Left forelimb (tissue), 1 donor: ENCODE results near the gene ADRA2A.
A peak's percentile ranks its signal among the peaks of the same experiment; 100 is the strongest.

ENCODE experiments used
- DNase-seq: peaks from one replicate; pipeline ENCODE4 v3.0.0-alpha.2; 2018; ENCODE audit warnings: low spot score

Gene ADRA2A

DNA sequence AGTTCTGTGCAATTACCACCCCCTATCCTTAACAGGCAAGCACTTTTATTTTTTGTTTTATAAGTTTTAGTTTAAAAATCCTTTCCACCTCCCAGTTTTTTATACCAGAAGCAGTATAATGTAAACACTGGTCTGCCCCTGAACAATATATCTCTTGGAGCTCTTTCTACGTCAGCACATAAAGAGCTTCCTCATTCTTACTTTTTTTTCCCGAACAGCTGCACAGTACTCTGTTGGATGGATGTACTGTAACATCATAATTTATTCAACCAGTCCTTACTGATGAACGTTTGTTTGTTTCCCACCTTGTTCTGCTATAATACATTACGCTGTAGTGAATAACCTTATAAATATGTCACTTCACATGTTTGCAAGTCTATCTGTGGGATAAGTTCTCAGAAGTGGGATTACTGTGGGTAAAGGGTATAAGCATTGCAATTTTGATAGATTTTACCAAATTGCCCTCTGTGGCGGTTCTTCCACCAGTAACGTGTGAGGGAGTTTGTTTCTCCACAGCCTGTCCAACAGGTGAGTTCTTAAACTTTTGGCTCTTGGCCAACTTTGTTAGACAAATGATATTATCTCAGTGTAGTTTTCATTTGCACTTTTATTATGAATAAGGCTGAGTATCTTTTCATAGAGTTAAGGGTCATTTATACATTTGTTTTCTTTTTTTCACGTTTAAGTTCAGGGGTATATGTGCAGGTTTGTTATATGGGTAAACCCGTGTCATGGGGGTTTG is 32.8 kb downstream of the ADRA2A start:
- DNase-seq: no peak

DNA sequence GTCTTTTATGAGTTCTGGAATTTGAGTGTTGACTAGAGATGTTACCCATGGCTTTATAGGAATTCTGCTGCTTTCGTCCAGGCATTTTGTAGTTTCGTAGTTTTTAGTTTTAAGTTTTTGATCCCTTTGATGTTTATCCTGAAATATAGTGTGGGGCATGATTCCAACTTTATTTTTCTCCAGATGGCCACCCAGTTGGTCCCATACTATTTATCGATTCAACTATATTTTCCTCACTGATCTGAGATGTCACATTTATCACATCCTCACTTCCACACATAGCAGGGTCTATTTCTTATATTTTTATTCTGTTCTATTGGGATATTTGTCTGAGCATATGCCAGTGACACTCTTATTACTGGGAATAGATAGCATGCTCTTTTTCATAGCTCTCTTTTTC is 33.9 kb downstream of the ADRA2A start:
- no peak for DNase-seq

DNA sequence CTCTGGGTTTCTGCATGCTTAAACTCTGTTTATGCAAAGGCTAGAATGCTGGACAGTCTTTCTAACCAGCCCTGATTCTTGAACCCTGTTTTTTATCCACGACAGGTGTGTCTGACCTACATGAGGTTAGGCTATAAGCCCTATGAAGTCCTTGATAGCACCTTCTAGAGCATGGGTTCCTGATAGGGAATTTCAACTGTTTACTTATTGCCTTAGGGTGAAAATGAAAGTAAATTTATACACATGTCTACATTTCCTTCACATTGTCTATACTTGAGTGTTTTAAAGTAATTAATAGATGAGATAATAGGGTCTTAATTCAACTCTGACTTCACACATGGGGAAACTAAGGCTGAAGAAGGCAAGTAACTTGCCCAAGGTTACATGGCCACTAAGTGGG is 35.5 kb downstream of the ADRA2A start:
- DNase-seq: no peak

DNA sequence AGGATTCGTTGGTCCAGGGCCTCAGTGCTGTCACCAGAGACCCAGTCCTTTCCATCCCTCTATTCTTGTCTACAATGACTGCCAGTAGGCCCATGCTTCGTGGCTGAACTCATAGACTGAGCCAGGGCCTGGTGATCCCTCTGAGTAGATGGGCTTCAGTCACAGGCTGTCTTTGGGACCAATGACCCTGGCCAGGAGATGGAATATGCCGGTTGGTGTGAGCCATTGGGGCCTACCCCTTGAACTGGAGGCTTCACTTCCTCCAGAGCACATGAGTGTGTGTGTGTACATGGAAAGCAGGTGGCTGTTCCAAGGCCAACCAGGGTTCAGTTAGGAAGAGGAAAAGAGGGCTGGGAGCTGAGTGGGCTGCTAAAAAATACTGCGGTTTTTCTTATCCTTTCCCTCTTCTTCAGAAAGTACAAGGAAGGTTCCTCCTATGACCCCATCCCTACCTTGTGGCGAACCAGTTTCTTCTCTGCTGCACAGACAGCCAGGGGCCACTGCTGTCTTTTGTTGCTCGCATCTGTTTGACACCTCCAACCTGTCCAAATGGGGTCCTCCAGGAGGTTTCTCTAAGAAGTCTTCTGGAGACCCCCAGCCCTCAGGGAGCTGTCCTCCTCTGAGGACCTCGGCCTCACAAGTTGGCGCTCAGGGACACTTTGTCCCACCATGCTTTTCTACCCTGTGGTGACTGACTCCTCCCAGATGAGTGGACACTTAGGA is 36.6 kb downstream of the ADRA2A start:
- peak; percentile 36 for DNase-seq

DNA sequence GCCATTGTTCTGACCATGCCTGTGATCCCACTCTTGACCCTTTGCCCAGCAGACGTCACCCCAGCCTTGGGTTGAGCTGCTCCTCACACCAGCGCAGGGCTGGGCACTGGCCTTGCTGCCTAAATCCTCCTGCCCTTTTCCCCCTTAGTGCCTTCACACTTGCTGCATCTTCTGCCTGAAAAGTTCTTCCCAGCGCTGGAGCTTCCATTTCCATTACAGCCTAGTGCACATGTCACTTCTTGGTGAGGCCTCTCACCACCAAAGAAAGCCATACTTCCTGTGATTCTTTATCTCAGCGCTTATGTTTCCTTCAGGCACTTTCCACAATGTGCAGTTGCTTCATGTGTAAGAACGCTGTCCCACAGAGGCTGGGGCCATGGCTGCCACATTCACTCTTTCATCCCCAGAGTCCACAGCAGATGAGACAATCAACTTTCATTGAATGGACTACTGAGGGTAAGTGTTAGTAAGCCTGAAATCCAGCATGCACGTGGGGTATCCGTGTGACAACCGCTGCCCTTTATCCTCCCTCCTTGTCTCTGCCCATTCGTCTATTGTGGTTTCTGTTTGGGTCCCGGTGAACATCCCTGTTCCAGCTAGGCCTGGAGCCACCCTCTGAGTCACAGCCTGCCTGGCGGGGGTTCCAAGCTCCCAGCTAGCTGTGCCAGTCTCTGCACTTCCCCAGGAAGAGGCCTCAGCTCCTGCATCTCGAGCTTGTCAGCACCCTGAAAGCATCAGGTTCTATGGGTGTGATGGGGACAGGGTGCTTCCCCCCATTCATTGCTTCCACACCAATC is 37.3 kb downstream of the ADRA2A start:
- peak; percentile 22 for DNase-seq

DNA sequence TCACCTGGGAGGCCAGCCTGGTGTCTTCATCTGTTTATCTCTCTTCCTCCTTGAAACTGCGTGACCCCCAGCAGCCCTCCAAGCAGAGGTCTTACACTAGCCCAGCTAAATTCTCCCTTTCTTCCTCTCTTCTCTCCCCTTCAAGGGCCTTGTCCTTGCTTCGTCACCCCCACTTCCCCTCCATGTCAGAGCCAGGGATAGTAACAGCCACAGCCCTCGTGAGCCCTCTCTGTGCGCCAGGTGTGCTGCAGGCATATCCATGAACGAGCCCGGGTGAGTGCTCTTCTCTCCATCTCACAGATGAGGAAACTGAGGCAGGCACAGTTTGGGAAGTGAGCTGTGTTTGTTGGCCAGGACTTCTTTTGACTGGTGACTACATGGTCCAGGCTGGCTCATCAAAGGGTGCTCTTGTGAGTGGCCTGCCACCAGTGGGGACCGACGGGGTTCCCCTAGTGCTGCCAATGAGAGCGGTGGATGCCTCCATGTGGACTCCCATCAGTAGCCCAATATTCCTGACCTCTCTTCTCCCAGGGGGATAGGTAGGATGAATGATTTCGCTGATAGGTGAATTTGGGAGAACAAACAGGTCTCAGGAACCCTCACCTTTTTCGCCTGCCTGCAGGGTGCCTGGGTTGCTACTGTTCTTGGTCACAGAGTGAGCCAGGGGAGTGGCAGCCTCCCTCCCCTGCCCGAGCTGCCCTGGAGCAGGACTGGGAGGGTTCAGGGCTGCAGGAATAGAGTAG is 38.1 kb downstream of the ADRA2A start:
- DNase-seq: peak; percentile 45

DNA sequence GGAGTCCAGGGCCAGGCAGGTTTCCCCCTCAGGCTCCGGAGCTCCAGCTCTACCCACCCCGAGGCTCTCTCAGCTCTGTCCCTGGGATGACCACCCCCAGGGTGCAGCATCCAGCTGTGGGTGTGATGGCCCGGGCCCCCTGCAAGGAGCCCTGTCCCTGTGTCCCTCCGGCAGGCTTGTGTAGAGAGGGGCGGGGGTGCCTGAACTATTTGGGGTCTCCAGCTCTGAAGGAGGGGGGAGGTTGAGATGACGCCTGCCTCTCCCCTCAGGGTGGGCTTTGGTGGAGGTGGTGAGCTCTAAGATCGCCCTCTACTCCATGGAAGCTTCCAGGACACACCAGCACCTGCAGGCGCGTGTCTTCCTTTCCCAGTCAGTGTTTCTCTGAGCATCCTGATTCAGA is 39.4 kb downstream of the ADRA2A start:
- peak; percentile 53 for DNase-seq

DNA sequence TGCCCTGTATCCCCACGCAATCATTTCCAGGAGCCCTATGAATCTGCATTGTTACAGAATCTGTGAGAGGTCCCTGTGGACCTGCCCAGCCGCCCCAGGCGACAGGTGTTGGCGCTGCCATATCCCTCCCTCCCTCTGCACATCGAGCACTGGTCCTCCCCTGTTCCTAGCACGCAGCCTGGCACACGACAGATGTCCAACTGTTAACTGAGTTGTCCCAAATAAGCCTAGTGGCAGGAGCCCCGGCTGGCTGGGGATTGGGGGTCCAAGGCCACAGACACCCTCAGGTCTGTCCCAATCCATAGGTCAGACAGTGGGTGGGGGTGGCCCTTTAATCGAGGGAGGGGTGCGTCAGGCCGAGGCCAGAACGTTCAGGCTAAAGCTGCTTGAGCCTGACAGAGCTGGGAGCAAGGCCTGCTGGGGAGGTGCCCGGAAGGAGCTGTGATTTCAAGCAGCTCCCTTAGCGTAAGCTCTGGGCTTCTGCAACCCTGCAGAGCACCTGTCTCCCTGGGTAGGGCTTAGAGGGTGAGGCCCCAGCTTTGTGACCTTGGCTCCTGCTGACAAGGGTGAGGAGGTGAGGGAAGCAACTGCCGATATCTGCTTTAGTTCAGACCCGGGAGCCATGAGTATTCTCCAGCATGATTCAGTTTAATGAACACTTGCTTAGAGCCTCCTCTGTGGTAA is 40.1 kb downstream of the ADRA2A start:
- DNase-seq: peak; percentile 36

DNA sequence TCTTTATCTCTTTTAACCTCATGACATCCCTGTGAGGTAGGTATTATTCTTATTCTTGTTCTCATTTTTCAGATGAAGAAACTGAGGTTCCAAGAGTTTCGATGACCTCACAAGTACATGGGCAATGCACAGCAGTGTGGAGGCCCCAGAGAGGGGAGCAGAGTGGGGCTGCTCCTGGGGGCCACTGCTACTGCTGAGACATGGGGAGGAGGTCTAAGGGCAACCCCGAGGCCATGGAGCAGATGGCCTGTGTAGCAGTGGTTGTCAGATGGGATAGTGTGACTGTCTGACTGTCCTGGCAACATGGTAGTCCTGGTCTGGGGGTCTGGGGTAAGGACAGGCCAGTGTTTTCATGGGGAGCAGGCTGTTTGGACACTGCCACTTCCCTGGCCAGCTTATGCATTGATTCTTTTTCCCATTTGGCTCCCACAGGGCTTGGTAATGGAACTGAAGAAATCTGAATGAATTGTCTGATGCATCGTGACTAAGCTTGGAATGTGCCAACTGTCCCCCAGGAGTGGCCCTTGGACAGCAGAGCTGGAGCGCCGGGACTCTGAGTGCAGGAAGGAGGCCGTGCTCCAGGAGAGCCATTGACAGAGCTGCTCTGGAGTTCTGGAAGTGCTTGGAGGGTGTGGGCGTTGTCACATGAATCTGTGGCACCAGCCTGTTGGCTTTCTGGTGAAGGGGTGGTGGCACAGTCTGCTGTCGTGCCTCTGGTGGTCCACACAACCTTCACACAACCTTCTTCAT is 40.9 kb downstream of the ADRA2A start:
- peak; percentile 47 for DNase-seq

DNA sequence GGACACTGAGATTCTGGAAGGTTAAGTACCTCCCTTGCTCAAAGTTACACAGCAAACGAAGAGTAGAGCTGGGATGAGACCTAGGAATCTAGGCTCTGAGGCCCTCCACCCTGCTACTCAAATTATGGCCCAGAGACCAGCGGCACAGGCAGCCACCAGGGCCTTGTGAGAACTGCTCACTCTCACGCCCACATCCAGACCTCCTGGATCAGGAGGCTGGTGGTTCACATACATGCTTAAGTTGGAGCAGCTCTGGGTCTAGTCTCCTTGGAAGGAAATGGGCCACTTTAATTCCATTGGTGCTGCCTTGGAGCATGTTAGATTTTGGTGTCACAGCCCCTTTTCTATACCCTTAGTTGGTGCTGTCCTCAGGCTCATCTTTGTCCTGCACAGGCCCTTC is 41.9 kb downstream of the ADRA2A start:
- DNase-seq: peak; percentile 22

DNA sequence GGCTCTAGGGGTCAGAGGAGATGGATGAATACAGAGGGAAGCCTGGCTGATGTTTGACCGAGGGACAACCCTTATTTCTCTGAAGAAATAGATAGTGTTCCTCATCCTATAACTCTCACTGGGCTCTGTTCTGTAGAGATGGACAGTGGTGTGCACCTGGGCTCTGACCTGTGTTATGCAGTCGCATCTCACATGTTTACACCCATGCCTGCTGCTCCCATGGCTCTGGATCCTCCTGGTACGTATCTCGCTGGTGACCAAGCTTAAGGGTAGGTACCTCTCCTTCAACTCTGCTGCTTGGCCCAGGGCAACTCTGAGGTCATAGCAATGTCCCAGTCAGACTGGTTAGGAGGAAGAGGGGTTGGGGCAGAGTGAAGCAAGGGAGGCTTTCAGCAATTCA is 42.8 kb downstream of the ADRA2A start:
- DNase-seq: peak; percentile 12

DNA sequence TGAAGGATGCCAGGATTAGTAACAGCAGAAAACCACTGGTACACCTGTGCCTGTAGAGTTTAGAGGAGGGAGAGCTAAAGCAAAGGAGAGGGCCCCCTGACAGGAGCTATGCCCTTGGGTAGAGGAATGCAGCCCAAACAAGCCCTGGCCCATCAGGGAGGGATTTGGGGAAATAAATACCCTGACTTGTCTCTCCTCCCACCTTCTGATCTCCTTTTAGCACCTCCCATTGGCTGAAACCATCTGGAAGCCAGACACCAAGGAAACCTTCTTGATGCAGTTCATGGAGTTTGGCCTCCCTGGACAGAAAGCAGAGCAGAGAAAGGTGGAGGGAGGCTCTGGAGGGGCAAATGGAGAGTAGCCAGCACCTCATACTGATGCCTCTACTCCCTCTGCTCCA is 45.3 kb downstream of the ADRA2A start:
- no peak for DNase-seq

DNA sequence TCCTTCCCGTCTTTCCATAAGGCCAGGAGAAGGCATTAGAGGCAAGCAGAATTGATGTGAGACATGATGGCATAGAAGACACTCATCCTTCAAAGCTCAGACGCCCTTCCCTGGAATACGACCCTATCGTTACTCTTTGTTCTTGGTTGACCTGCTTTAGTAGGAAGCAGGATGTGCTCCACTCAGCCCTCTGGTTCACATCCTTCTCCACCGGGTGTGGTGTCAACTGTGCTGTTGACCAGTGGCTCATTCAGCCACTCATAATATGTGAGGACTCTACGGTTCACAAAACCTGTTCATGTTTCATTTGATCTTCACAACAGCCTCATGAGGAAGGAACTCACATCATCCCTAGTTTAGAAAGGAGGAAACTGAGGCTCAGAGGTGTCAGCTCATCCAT is 47.1 kb downstream of the ADRA2A start:
- DNase-seq: no peak

DNA sequence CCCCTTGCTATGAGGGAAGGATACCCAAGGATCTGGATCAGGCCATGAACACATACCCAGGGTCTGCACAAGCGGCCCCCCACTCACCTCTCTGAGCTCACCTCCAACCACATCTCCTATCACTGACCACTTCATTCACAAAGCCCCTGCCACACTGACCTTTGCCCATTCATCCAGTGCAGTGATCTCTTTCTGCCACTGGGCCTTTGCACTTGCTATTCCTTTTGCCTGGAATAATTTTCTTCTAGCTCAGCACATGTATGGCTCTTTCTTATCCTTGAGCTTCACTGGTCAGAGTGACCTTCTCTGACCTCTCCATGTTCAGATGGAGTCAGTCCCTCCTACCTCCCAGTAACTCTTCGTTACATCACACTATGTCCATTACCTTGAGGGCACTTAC is 48.3 kb downstream of the ADRA2A start:
- DNase-seq: no peak

DNA sequence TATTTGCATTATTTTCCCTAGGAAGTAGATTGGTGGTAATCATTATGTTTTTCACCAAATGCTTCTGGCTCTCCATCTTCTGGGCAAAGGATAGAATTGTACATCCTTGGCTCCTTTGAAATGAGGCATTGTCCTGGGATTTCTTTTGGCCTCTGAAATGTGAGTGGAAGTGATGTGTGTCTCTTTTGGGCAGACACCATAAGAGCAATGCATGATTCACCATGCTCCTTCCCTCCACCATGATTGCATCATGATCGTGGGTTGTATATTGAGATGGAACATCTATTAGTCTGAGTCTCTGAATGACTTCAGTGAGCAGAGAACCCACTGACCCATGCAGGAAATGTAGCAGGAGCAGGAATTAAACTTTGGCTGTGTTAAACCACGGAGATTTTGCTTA is 49.2 kb downstream of the ADRA2A start:
- DNase-seq: no peak

DNA sequence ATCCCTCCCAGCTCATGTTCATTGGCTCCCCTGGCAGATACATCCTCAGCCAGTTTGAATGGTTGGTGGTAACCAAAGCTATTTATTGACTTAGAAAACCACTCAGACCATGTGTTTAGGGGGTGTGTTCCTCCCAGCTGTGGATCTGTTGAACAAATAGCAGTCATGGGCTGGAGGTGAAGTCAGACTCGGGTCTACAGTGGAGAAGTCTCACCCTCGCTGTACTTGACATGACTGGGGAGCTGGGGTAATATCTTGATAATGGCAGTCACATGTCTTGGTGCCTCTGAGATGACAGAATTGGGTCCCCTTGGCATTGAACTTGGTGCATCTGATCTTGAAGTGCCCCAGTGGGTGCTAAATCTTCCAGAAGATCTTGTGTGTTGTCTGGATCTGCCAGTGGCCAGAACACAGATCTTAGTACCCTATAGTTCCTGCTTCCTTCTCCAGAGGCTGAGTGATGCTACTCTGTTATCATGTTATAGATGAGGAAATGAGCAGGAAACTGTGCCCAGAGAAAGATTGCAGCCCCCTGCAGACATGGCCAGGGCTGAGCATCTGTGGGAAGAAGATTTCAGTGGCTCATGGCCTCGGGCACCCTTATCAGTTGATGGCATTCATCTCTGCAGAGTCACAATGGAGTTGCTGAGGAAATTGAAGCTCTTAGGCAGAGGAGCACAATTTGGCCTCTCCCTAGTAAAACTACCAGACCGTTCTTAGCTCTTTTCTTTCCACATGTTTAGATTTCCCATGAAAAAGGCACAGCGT is 50.4 kb downstream of the ADRA2A start:
- DNase-seq: no peak

DNA sequence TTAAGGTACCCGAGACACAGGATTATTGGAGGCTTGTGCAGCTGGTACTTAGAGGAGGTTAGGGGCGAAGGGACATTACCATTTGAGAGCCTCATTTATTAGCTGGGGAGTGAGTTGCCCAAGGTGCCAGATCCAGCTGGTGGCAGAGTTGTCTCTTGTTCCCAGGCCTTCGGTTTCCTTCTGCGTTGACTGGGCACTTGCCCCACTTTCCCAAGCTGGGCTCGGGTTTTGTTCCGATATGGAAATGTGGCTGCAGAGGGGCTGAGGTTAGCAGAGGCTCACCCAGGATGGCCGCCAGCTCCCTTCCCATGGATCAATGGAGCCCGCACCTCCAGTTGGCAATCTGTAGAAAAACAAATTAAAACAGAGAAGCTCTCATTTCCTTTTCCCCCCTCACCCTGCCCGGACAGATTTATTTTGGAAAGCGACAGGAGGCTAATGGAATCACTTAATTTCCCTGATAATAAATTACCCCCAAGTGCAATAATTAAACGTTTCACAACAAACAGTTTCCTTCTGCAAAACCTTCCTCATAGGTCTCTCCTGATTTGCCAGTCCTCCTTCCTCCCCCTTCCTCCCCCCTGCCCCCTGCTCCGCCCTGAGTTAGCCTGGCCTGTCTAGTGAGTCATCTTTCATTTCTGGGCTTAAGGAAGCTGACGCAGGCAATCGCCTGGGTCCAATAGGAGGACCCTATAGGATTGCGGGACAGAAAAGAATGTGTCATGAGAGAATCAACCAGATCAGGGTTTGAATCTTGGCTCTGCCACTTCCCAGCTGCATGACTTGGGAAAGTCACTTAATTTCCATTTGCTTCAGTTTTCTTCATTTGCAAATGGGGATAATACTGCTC is 51.7 kb downstream of the ADRA2A start:
- DNase-seq: no peak

DNA sequence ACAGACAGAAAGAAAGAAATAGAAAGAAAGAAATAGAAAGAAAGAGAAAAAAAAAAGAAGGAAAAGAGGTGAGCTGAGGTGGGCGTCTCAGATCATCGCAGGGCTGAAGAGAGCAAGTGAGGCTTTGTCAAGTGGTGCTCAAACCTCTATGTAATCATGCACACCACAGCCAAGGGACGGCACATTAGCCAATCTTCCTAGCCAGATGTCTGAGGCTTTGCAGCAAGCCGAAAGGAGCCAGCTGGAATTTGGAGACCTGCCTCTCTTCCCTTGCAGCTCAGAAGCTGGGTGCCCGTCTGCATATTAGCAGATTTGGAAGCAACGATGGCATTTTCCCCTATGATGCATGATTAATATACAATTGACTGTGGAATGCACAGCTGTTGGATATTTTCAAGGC is 52.5 kb downstream of the ADRA2A start:
- DNase-seq: no peak

DNA sequence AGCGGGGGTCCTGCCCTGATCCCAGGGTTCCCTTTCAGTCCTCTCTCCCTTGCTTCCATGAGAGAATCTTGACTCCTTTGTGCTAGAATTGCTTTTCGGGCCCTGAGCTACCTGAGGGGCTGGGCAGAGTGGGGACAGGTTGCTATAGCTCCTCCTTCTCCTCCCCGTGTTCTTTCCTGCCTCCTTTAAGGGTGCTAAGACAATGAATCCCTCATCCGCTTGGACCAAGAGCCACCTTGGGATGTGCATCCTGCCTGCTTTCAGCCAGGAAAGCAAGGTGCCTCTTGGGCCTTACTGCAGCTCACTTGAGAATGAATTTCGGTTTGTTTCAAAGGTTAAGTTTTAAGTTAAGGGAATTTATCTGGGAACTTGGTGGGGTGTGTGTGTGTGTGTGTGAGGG is 53.6 kb downstream of the ADRA2A start:
- no peak for DNase-seq
